Tibial artery (tissue), 4 donors: ENCODE results near the gene PCDHGC3.

Source experiments
- DNase-seq, 2 donors: peaks; one replicate each; pipeline ENCODE4 v3.0.0-alpha.2; 2019
- H3K27ac ChIP-seq, 2 donors: fragments of 200-600 bp; sonication (generic) in 1 of 2; 1 replicate in 1 of 2; 2 replicates in 1 of 2; pipeline ENCODE4 v1.5.1; 2018 to 2019; ENCODE audit warnings: mild to moderate bottlenecking in 1 of 2
- H3K27me3 ChIP-seq, 2 donors: fragments of 200-600 bp; sonication (generic) in 1 of 2; one replicate each; pipeline versions ENCODE4 v1.5.1 to v1.6.0; 2016 to 2019
- H3K36me3 ChIP-seq, 3 donors: fragments of 200-600 bp; sonication (generic) in 2 of 3; one replicate each; pipeline ENCODE4 v1.5.1; 2016 to 2019; ENCODE audit warnings: mild to moderate bottlenecking in 2 of 3
- H3K4me1 ChIP-seq, 4 donors: fragments of 200-600 bp; sonication (generic) in 2 of 4; 1 replicate in 3 of 4; 2 replicates in 1 of 4; pipeline ENCODE4 v1.5.1; 2016 to 2019
- H3K4me3 ChIP-seq, 2 donors: fragments of 200-600 bp; sonication (generic) in 1 of 2; 1 replicate in 1 of 2; 2 replicates in 1 of 2; pipeline ENCODE4 v1.5.1; 2018 to 2019; ENCODE audit warnings: mild to moderate bottlenecking in 2 of 2
- H3K9me3 ChIP-seq, 3 donors: fragments of 200-600 bp; sonication (generic) in 1 of 3; one replicate each; pipeline ENCODE4 v1.5.1; 2016 to 2019
- intact Hi-C: fragments of 100-400 bp; cut with DNase I; formaldehyde crosslinking; loops from one replicate; pipeline ENCODE4 v1.15.0; 2023; ENCODE audit warnings: low total_unique reads
- TF ChIP-seq, protein P1 (sequence below), 2 experiments: fragments of 200-600 bp in 1 of 2; fragments of 450-650 bp in 1 of 2; IDR thresholded peaks; one replicate each; pipeline ENCODE4 v1.5.1; 2017 to 2019; ENCODE audit warnings: antibody characterized with exemption in 2 of 2, mild to moderate bottlenecking in 1 of 2, moderate library complexity in 1 of 2

Gene PCDHGC3

GRCh38 chr5:141434006-141434405 is 41.8 kb upstream of the PCDHGC3 start:
- no peaks in the 10 kb centered on the region for H3K27me3 ChIP-seq
- intact Hi-C loops, result no loop called here
- H3K9me3 ChIP-seq, result peaks cover 7 to 95% (median 75%) of the 10 kb centered on the region in 3 donors
- TF ChIP-seq, protein P1, sequence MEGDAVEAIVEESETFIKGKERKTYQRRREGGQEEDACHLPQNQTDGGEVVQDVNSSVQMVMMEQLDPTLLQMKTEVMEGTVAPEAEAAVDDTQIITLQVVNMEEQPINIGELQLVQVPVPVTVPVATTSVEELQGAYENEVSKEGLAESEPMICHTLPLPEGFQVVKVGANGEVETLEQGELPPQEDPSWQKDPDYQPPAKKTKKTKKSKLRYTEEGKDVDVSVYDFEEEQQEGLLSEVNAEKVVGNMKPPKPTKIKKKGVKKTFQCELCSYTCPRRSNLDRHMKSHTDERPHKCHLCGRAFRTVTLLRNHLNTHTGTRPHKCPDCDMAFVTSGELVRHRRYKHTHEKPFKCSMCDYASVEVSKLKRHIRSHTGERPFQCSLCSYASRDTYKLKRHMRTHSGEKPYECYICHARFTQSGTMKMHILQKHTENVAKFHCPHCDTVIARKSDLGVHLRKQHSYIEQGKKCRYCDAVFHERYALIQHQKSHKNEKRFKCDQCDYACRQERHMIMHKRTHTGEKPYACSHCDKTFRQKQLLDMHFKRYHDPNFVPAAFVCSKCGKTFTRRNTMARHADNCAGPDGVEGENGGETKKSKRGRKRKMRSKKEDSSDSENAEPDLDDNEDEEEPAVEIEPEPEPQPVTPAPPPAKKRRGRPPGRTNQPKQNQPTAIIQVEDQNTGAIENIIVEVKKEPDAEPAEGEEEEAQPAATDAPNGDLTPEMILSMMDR (IDR thresholded peaks at IDR 0.05), result no peak
- peaks cover 0 to 38% (median 16%) of the 10 kb centered on the region in 3 donors for H3K36me3 ChIP-seq
- no peak overlapping the region for H3K4me3 ChIP-seq
- DNase-seq, result no peak
- H3K27ac ChIP-seq, result no peak overlapping the region
- H3K4me1 ChIP-seq, result no peaks in the 10 kb centered on the region

DNA sequence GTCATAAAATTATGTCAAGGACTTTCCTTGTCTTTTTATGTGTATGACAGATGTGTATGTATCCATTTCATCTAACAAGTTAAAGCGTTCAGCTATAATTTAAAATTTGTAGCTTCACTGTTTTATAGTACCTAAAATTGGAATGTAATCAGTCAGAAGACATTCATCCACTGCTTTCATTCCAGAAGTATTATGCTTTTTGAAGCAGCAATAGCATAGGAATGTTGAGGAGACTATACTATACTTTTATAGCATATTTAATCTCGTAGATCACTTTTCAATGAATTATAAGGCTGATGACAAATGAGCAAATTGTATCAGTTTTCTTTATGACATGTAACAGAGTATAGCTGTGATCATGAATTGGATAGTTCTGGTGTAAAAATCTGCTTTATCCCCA is 38.5 kb upstream of the PCDHGC3 start:
- Histone ChIP-seq H3K27me3 (no peaks in the 10 kb centered on the region), H3K36me3 (peaks cover 0 to 53% (median 30%) of the 10 kb centered on the region in 3 donors), H3K9me3 (peaks cover 2 to 96% (median 81%) of the 10 kb centered on the region in 3 donors), H3K27ac (no peak overlapping the region), H3K4me3 (no peak overlapping the region), H3K4me1 (no peaks in the 10 kb centered on the region)
- no peak for DNase-seq
- TF ChIP-seq, protein P1 (IDR thresholded peaks at IDR 0.05), result no peak
- intact Hi-C loops, result no loop called here

- intact Hi-C loops, result no loop called here
- H3K27ac ChIP-seq, result no peak overlapping the region
- no peak overlapping the region for H3K4me3 ChIP-seq
- DNase-seq, result no peak
- H3K27me3 ChIP-seq, result no peaks in the 10 kb centered on the region
- peaks cover 2 to 91% (median 69%) of the 10 kb centered on the region in 3 donors for H3K9me3 ChIP-seq
- TF ChIP-seq, protein P1 (IDR thresholded peaks at IDR 0.05), result no peak
- peaks cover 0 to 53% (median 30%) of the 10 kb centered on the region in 3 donors for H3K36me3 ChIP-seq
- no peaks in the 10 kb centered on the region for H3K4me1 ChIP-seq
Measured at GRCh38 chr5:141439411-141440141, 36.2 kb upstream of the PCDHGC3 start.

- Histone ChIP-seq H3K4me1 (no peaks in the 10 kb centered on the region), H3K4me3 (no peak overlapping the region), H3K27ac (no peak overlapping the region), H3K27me3 (no peaks in the 10 kb centered on the region), H3K36me3 (peaks cover 0 to 52% (median 30%) of the 10 kb centered on the region in 3 donors), H3K9me3 (peaks cover 2 to 93% (median 64%) of the 10 kb centered on the region in 3 donors)
- no peak for DNase-seq
- intact Hi-C loops, result no loop called here
- TF ChIP-seq, protein P1 (IDR thresholded peaks at IDR 0.05), result no peak
Measured at GRCh38 chr5:141440341-141440740, 35.4 kb upstream of the PCDHGC3 start.

DNA sequence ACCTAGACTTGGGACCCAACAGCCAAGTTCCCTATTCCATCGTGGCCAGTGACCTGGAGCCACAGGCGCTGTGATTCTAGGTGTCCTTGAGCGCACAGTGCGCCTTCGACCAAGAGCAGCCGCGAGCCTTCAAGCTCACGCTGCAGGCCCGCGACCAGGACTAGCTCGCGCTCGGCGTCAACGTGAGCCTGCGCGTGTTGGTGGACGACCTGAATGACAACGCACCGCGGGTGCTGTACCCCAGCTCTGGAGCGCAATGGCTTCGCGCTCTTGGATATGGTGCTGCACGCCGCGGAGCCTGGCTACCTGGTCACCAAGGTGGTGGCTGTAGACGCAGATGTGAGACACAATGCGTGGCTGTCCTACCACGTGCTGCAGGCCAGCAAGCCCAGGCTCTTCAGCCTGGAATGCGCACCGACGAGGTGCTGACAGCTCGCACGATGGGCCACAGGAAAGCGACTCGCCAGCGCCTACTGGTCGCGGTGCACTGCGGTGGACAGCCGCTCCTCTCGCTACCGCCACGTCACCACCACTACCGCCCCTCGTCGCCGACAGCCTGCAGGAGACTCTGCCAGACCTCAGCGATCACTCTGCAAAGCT is 34.1 kb upstream of the PCDHGC3 start:
- Histone ChIP-seq H3K36me3 (peaks cover 0 to 40% (median 23%) of the 10 kb centered on the region in 3 donors), H3K27me3 (no peaks in the 10 kb centered on the region), H3K9me3 (peaks cover 2 to 83% (median 51%) of the 10 kb centered on the region in 3 donors), H3K4me1 (no peaks in the 10 kb centered on the region), H3K27ac (no peak overlapping the region), H3K4me3 (no peak overlapping the region)
- intact Hi-C loops, result no loop called here
- DNase-seq, result no peak
- TF ChIP-seq, protein P1 (IDR thresholded peaks at IDR 0.05), result no peak
